Brain microvascular endothelial cell (primary cell): ENCODE data around the gene CAMK1G.

Experiments used
- DNase-seq: peaks from one replicate; pipeline ENCODE4 v3.0.0-alpha.2; 2020
- H3K27ac ChIP-seq: fragments of 250-450 bp; sonication (Bioruptor Pico); 2 replicates; pipeline ENCODE4 v1.5.1; 2020; ENCODE audit warnings: mild to moderate bottlenecking, moderate library complexity
- H3K27me3 ChIP-seq: fragments of 250-450 bp; sonication (Bioruptor Pico); replicated peaks from 2 replicates; pipeline ENCODE4 v1.5.1; 2020; ENCODE audit warnings: mild to moderate bottlenecking
- H3K36me3 ChIP-seq: fragments of 250-450 bp; sonication (Bioruptor Pico); replicated peaks from 2 replicates; pipeline ENCODE4 v1.5.1; 2020; ENCODE audit warnings: mild to moderate bottlenecking
- H3K4me3 ChIP-seq: 2 replicates; pipeline ENCODE4 v1.5.1; 2011; ENCODE audit warnings: low read depth, mild to moderate bottlenecking, control low read depth, low read length, moderate library complexity
- CTCF ChIP-seq: IDR thresholded peaks from 2 replicates; pipeline ENCODE4 v1.5.1; 2011; ENCODE audit warnings: low read depth, mild to moderate bottlenecking, moderate library complexity, low read length, control low read depth, inconsistent platforms; ENCODE audit errors: missing control alignments
- in situ Hi-C: cut with HindIII; loops from 2 replicates; pipeline ENCODE4 v1.10.0; 2017; ENCODE audit warnings: low sequenced_read_pairs, low pct_ligation_motif_present

Gene CAMK1G

GRCh38 chr1:209549443-209550205 is 33.9 kb upstream of the CAMK1G start:
- in situ Hi-C loops: no loop called here
- Histone ChIP-seq H3K27ac (no peak overlapping the region), H3K36me3 (no peaks in the 10 kb centered on the region), H3K4me3 (no peak overlapping the region), H3K27me3 (no peaks in the 10 kb centered on the region)
- TF ChIP-seq CTCF: peak; percentile 55
- DNase-seq: no peak

GRCh38 chr1:209550519-209550918 is 33.0 kb upstream of the CAMK1G start:
- no peak for DNase-seq
- in situ Hi-C loops: no loop called here
- TF ChIP-seq CTCF: no peak
- Histone ChIP-seq H3K4me3 (no peak overlapping the region), H3K36me3 (no peaks in the 10 kb centered on the region), H3K27ac (no peak overlapping the region), H3K27me3 (no peaks in the 10 kb centered on the region)

GRCh38 chr1:209552406-209553264 is 30.9 kb upstream of the CAMK1G start:
- H3K36me3 ChIP-seq: no peaks in the 10 kb centered on the region
- H3K27ac ChIP-seq: no peak overlapping the region
- in situ Hi-C loops: no loop called here
- H3K4me3 ChIP-seq: no peak overlapping the region
- TF ChIP-seq CTCF: no peak
- H3K27me3 ChIP-seq: no peaks in the 10 kb centered on the region
- DNase-seq: no peak

GRCh38 chr1:209554761-209555611 is 28.5 kb upstream of the CAMK1G start:
- Histone ChIP-seq H3K36me3 (no peaks in the 10 kb centered on the region), H3K4me3 (no peak overlapping the region), H3K27ac (no peak overlapping the region), H3K27me3 (no peaks in the 10 kb centered on the region)
- in situ Hi-C loops: no loop called here
- DNase-seq: no peak
- peak; percentile 10 for TF ChIP-seq CTCF

- no peak for TF ChIP-seq CTCF
- no peaks in the 10 kb centered on the region for H3K36me3 ChIP-seq
- no peak overlapping the region for H3K4me3 ChIP-seq
- no peak overlapping the region for H3K27ac ChIP-seq
- no peaks in the 10 kb centered on the region for H3K27me3 ChIP-seq
- DNase-seq: no peak
- in situ Hi-C loops: no loop called here
Measured at GRCh38 chr1:209556162-209556690, 27.3 kb upstream of the CAMK1G start.
